GM19351 (cell line): Measurements from ENCODE around the gene PCBP4.
"Not testable (repeated sequence)": the region's sequence is repeated elsewhere in the genome, so short reads cannot be mapped to it uniquely, and the experiment has no call there.

Source experiments
- ATAC-seq: cut with Tn5 transposase; IDR thresholded peaks from one replicate; pipeline ENCODE4 v1.9.1; 2021; ENCODE audit warnings: mild to moderate bottlenecking, moderate library complexity; ENCODE audit not compliant: unreplicated experiment

The PCBP4 gene

GRCh38 chr3:51995346-51996163, 28.3 kb upstream of the PCBP4 start, which contains the start of gene RPL29:
RPL29 (minus strand) TSS chr3:51995895; CDS start chr3:51995461, 434 bp downstream.
- peak; percentile 95 for ATAC-seq

- no peak for ATAC-seq
Measured at GRCh38 chr3:51994530-51994929, 27.3 kb upstream of the PCBP4 start.

GRCh38 chr3:51993657-51994056, 26.4 kb upstream of the PCBP4 start:
- ATAC-seq = not testable (repeated sequence)

- no peak for ATAC-seq
Measured at GRCh38 chr3:51992017-51992682, 24.9 kb upstream of the PCBP4 start.

GRCh38 chr3:51990501-51990971, 23.3 kb upstream of the PCBP4 start:
- ATAC-seq = not testable (repeated sequence)

- no peak for ATAC-seq
Measured at GRCh38 chr3:51988286-51989146, 21.3 kb upstream of the PCBP4 start.

GRCh38 chr3:51987568-51987967, 20.3 kb upstream of the PCBP4 start:
- ATAC-seq = no peak

- no peak for ATAC-seq
Measured at GRCh38 chr3:51986010-51986947, 19.0 kb upstream of the PCBP4 start.

GRCh38 chr3:51985063-51985462, 17.8 kb upstream of the PCBP4 start:
- ATAC-seq = no peak

- ATAC-seq = no peak
Measured at GRCh38 chr3:51984269-51984647, 17.0 kb upstream of the PCBP4 start.

GRCh38 chr3:51983578-51984268, 16.5 kb upstream of the PCBP4 start:
- no peak for ATAC-seq

GRCh38 chr3:51982838-51983577, 15.8 kb upstream of the PCBP4 start, which contains the start of gene ACY1:
ACY1 (plus strand) TSS chr3:51983535; CDS start chr3:51984065, 530 bp downstream.
- peak; percentile 82 for ATAC-seq

- peak; percentile 43 for ATAC-seq
Measured at GRCh38 chr3:51982352-51982837, 15.1 kb upstream of the PCBP4 start.

- ATAC-seq = no peak
Measured at GRCh38 chr3:51980253-51980652, 13.0 kb upstream of the PCBP4 start.

- ATAC-seq = no peak
Measured at GRCh38 chr3:51978143-51978502, 10.9 kb upstream of the PCBP4 start.

GRCh38 chr3:51977446-51978142, 10.3 kb upstream of the PCBP4 start:
- ATAC-seq = no peak

- no peak for ATAC-seq
Measured at GRCh38 chr3:51975852-51976549, 8.7 kb upstream of the PCBP4 start.
